Body of pancreas (tissue), 4 donors: Measurements from ENCODE around the gene RPS26.

ENCODE experiments used
- POLR2A ChIP-seq, 3 donors: fragments of 450-650 bp; IDR thresholded peaks; one replicate each; pipeline ENCODE4 v1.6.1; 2016; ENCODE audit warnings: antibody characterized with exemption in 3 of 3, mild to moderate bottlenecking in 2 of 3
- TF ChIP-seq, protein P1 (sequence below), 7 experiments: fragments of 450-650 bp in 4 of 7; fragments of 200-600 bp in 3 of 7; sonication (generic) in 3 of 7; IDR thresholded peaks; one replicate each; pipeline ENCODE4 v1.5.1; 2016 to 2019; ENCODE audit warnings: antibody characterized with exemption in 7 of 7

DNA sequence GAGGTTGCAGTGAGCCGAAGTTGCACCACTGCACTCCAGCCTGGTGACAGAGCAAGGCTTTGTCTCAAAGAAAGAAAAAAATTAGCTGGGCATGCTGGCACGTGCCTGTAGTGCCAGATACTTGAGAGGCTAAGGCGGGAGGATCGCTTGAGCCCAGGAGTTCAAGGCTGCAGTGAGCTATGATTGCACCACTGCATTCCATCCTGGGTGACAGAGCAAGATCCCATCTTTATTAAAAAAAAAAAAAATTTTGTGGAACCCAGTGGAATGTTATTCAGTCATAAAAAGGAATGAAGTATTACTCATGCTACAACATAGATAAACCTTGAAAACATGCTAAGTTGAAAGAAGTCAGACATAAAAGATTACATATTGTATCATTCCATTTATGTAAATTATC lies 29.9 kb downstream of the RPS26 start:
- TF ChIP-seq, protein P1, sequence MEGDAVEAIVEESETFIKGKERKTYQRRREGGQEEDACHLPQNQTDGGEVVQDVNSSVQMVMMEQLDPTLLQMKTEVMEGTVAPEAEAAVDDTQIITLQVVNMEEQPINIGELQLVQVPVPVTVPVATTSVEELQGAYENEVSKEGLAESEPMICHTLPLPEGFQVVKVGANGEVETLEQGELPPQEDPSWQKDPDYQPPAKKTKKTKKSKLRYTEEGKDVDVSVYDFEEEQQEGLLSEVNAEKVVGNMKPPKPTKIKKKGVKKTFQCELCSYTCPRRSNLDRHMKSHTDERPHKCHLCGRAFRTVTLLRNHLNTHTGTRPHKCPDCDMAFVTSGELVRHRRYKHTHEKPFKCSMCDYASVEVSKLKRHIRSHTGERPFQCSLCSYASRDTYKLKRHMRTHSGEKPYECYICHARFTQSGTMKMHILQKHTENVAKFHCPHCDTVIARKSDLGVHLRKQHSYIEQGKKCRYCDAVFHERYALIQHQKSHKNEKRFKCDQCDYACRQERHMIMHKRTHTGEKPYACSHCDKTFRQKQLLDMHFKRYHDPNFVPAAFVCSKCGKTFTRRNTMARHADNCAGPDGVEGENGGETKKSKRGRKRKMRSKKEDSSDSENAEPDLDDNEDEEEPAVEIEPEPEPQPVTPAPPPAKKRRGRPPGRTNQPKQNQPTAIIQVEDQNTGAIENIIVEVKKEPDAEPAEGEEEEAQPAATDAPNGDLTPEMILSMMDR (IDR thresholded peaks at IDR 0.05) = no peak
- no peak for TF ChIP-seq POLR2A (IDR thresholded peaks at IDR 0.05)
